ENCODE measurements around the gene ARHGAP19.

Gene ARHGAP19

GRCh38 chr10:97174941-97175340 is 117.5 kb downstream of the ARHGAP19 start:
- DNase-seq (ENCODE audit: low spot score), result no peak
- TF ChIP-seq, protein P1, sequence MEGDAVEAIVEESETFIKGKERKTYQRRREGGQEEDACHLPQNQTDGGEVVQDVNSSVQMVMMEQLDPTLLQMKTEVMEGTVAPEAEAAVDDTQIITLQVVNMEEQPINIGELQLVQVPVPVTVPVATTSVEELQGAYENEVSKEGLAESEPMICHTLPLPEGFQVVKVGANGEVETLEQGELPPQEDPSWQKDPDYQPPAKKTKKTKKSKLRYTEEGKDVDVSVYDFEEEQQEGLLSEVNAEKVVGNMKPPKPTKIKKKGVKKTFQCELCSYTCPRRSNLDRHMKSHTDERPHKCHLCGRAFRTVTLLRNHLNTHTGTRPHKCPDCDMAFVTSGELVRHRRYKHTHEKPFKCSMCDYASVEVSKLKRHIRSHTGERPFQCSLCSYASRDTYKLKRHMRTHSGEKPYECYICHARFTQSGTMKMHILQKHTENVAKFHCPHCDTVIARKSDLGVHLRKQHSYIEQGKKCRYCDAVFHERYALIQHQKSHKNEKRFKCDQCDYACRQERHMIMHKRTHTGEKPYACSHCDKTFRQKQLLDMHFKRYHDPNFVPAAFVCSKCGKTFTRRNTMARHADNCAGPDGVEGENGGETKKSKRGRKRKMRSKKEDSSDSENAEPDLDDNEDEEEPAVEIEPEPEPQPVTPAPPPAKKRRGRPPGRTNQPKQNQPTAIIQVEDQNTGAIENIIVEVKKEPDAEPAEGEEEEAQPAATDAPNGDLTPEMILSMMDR (IDR thresholded peaks at IDR 0.05; ENCODE audit: extremely low read depth, missing control alignments), result no peak

GRCh38 chr10:97174276-97174775 is 118.1 kb downstream of the ARHGAP19 start:
- TF ChIP-seq, protein P1 (IDR thresholded peaks at IDR 0.05; ENCODE audit: extremely low read depth, missing control alignments), result no peak
- no peak for DNase-seq (ENCODE audit: low spot score)

GRCh38 chr10:97173036-97173435 is 119.4 kb downstream of the ARHGAP19 start:
- DNase-seq (ENCODE audit: low spot score), result no peak
- TF ChIP-seq, protein P1 (IDR thresholded peaks at IDR 0.05; ENCODE audit: extremely low read depth, missing control alignments), result no peak
